HG03442 (cell line): Measurements from ENCODE around the gene VPS9D1.

ENCODE experiments used
- ATAC-seq: cut with Tn5 transposase; IDR thresholded peaks from one replicate; pipeline ENCODE4 v1.9.1; 2021; ENCODE audit warnings: mild to moderate bottlenecking, moderate library complexity; ENCODE audit not compliant: unreplicated experiment

VPS9D1 gene, protein sequence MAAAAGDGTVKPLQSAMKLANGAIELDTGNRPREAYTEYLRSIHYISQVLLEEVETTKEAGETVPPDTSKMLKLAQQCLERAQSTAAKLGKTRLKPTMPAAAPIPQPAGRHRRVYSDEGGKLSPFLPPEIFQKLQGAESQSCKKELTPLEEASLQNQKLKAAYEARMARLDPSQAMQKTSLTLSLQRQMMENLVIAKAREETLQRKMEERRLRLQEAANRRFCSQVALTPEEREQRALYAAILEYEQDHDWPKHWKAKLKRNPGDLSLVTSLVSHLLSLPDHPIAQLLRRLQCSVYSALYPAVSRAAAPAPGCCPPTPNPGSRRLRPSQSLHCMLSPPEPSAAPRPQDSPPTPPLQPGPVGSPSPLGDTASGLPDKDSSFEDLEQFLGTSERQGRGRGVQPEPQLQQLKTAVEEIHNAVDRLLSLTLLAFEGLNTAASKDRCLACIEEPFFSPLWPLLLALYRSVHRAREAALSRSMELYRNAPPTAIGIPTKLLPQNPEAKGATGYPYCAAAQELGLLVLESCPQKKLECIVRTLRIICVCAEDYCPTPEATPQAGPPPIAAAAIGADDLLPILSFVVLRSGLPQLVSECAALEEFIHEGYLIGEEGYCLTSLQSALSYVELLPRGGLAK

DNA sequence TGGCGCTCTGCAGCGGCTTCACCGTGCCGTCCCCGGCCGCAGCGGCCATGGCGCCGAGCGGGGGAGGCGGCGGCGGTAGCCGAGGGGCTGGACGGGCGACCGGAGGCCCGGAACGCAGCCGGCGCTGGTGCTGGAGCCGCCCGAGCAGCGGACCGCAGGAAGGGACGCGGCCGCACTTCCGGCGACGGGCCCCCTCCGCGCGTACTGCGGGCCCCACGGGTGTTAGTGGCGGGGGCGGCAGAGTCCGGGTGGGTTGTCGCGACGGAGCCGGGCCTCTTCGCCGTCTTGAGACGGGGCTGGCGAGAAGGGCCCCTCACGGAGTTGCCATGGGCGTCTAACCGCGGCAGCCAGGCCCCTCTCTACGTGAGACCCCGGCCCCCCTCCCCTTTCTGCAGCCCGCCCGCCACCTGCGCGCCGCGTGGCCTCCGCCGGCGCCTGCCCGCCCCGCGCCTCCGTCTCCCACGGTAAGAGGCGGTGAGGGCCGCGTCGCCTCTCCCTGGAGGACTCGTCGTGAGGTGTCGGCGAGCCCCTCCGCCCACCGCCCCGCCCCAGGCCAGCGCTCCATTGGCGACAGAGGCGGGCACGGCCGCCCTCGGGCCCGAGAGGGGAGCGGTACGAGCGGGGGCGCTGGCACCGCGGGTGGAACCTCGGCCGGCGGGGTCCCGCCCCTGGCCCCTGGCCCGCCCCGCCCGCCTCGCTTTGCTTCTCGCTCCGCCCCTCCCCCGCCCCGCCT lies at the start of gene VPS9D1, which contains the start of gene ZNF276:
VPS9D1 (minus strand) TSS at position 86 of the 733 bp plus-strand sequence; CDS start at position 49, 37 bp downstream.
ZNF276 (plus strand) TSS at position 725 of the 733 bp plus-strand sequence. CDS start 104 bp downstream, outside the sequence.
- peak; percentile 44 for ATAC-seq

DNA sequence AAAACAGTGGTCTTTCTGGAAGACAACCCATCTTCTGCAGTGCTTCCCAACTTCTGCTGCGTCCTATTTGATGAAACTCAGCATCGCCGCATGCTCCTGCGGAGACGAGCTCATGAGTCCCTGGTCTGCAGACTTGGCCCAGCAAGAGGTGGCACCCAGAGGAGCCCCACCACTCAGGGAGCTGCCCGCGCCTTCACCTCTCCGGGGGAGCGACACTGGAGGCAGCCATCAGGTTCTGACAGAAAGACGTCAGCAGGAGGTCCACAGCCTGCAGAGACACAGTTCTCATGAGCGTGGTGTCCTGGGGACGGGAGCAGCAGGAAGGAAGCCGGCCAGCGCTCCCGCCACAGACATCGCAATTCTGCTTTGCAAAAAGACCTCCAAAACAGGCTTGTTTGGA lies 49.7 kb upstream of the VPS9D1 start:
- ATAC-seq: no peak

DNA sequence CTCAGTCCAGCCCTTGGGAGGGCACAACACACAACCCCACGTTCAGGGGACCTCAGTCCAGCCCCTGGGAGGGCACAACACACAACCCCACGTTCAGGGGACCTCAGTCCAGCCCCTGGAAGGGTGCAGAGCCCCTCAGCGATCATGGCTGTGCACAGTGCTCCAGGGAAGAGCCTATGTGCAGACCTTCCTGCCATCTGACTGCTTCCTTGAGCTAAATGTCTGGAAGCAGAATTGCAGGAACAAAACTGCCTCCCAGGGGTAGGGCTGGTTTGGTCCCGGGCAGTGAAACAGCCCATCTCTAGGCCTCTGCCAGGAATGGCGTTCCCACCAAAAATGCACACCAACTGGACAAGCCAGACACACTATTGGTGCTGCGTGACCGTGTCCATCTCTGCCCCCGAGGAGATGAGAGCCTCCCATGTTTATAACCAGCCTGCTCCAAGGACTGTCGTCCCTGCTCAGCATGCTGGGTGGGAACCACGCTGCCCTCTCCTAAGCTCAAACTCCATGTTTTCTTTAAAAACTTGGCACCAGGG lies 44.7 kb upstream of the VPS9D1 start:
- no peak for ATAC-seq

DNA sequence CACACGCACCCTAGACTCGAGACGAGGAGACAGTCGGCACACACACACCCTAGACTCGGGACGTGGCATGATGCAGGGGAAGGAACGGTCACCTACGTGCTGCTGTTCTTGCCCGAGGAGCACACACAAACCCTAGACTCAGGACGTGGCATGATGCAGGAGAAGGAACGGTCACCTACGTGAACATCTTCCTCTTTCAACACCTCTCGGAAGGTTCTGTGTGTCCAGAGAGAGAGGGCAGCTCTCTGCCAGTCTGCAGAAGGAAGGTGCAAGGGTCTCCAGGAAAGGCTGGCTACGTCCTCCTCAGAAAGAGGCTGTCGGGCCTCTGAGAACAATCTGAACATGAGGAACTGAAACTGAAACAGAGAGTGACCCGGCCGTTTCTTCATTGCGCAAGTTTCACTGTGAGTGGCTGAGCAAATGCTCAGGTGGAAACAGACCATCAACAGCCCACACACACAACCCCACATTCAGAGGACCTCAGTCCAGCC lies 44.1 kb upstream of the VPS9D1 start:
- peak; percentile 86 for ATAC-seq

DNA sequence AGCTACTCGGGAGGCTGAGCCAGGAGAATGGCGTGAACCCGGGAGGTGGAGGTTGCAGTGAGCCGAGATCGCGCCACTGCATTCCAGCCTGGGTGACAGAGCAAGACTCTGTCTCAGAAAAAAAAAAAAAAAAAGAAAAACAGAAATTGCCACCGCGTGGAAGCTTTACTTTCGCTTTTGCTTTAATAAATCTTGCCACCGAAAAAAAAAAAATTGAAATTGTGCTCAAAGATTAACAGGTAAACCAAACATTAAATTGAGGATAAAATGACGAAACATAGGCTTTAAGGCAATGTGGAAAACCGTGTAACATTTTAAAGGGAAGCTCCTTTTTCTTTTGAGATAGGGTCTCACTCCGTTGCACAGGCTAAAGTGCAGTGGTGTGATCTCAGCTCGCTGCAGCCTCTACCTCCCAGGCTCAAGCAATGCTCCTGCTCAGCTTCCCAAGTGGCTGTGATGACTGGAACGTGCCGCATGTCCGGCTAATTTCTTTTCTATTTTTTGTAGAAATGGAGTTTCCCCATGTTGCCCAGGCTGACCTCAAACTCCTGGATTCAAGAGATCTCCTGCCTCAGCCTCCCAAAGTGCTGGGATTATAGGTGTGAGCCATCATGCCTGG lies 40.7 kb upstream of the VPS9D1 start:
- no peak for ATAC-seq

DNA sequence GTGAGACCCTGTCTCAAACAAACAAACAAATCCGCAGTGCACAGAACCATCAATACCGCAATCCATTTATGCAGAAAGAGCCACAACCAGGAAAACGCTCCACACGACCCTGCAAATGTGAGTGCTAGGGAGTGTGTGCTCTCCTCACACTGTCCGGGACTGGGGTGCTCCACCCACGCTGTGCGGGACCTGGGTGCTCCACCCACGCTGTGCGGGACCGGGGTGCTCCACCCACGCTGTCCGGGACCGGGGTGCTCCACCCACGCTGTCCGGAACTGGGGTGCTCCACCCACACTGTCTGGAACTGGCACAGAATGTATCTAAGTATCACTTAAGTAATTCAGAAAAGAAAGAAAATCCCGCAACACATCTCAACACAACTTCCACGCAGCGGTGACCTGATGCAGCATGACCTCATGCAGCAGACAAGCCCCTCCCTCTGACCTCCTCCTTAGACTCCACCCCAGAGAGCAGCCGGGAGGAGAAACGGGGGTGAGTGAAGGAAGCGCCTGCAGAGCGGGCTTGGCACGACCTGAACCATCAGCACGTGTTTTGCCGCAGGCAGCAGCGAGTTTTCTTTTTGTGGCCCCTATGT lies 39.1 kb upstream of the VPS9D1 start:
- ATAC-seq: no peak

DNA sequence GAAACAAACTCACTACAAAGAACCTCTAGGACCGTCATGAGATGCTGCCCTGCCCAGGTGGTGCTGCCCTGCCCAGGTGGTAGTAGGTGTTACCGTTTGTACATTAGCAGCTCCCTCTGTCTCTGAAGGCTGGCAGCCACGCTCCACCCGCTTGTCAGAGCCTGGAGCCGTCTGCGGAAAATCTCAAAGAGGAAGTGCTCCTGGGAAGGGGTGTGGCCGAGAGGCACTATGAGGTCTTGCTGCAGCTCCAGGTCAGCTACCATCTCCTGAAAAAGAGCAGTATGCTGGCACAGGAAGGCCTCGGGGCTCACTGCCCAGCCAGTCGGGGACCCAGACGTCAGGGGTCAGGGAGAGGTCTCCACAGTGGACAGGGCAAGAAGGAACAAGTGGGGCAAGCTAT lies 28.9 kb upstream of the VPS9D1 start:
- no peak for ATAC-seq

DNA sequence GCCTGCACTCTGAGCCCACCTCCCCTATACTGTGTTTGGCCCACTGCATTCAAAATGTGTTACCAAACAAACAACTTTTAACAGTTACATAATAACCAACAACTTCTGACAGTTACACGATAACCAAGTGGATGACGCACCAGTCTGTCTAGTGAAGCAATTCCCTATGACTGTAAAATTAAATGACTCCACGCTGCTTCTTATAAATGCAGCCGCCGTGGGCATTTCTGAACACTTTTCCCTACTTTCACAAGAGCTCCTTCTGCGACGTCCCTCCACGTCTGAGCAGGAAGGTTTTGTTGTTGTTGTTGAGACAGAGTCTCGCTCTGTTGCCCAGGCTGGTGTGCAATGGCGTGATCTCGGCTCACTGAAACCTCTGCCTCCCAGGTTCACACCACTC lies 28.2 kb upstream of the VPS9D1 start:
- ATAC-seq: no peak

DNA sequence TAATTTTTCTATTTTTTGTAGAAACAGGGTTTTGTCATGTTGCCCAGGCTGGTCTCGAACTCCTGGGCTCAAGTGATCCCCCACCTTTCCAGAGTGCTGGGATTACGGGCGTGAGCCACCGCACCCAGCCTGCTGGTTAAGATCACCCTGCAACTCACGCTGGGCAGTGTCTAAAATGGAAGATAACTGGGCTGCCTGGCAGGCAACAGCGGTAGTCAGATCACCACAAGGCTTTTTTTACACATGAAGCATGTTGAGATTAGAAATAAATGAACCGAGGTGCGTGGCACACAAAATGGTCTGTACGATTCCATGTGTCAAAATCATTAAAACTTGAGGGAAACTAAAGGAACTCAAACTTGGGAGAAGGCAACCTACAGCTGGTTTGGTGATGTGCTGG lies 27.4 kb upstream of the VPS9D1 start:
- ATAC-seq: no peak

DNA sequence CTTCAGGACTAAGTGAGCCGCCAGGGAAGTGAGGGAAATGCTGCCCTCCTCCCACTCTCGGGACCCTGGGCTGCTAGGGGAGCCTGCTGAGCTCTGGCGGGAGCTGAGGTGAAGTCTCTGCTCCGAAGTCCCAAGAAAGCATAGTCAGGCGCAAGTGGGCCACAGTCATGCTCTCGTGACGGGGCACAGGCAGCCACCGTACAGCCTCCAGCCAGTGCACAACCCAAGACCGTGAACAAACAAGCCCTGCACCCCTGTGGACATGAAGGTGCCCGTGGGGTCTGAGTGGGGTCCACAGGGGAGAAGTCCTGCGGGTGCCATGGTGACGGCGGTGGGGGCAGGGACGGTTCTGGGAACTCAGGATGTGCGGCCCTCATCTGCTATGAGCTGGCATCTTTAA lies 25.3 kb upstream of the VPS9D1 start:
- ATAC-seq: no peak

DNA sequence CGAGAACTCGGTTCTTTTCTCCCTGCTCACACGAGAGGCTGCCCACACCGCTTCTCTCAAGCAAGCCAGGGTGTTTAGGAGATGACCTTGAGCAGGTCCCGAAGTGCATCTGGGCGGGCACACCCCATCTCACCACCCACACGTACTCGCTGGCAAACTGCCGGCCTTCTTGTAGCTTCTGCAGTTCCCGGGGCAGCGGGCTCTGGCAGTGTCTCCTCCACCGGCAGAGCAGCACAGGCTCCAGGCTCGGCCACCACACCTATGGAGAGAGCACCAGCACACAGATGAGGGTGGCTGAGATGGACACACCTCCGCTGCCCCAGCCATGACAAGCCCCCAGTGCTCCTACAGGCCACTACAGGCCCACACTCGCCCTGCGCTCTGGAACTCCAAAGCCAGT lies 24.1 kb upstream of the VPS9D1 start:
- no peak for ATAC-seq

DNA sequence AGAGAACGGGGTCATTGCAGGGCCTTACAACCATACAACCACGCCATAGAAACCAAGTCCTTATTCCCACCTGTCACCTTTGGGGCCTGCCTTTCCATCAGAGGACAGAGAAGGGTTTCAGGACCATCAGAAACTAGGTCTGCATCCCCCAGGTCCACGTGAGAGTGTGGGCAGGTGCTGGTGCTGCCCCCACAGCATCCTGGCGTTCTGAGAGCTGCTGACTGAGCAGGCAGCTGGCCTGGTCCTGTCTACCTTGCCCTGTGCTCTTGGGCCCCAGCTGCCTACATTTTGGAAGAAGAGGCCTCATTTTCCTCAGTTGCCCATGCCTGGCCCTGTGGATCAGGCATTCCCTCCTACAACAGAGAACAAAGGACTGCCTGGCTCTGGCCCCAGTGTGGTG lies 22.2 kb upstream of the VPS9D1 start:
- ATAC-seq: no peak

DNA sequence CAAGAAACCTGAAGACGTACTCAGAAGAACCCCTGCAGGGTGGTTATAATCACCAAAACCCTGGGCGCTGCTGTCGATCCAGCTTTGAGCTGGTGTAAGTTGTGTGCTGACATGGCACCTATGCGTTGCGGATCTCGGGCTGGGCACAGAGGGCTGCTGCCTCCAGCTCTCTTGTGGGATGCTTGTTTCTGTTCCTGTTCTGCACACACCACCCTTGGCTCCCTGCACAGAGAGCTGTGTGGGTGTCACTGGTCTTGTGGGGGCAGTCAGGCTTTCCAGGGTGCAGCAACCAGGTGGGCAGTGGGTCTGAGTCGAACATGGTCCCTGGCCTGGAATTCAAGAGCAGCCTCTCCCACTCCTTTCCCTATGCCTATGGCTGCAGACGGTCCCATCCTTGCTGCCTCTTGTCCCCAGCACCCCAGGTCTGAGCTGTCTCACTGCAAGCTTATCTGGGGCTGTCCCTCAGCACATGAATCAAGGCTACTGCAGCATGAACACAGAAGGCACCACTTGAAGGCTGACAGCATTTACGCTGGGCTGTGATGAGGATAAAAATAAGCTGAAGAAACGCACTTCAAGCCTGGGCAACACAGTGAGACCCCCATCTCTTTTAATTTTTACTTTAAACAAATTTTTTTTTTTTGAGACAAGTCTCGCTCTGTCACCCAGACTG lies 20.8 kb upstream of the VPS9D1 start:
- no peak for ATAC-seq

DNA sequence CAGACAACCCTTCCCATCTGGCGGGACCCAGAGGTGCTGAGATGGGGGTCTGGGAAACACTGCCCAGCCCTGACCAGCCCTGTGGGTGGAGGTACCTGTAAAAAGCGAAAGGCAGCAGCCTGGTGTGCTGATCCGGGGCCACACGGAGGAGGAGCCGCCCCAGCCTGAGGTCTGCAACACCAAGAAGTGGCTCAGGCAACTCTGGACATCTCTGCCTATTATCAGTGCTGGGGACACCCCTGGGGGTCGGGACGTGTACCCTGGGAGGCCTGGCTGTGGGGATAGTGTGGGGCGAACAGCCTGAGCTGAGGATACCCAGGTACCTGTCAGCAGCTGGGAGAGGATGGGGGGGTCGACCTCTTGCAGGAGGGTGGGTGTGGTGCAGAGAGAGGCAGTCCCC lies 18.7 kb upstream of the VPS9D1 start:
- ATAC-seq: no peak

DNA sequence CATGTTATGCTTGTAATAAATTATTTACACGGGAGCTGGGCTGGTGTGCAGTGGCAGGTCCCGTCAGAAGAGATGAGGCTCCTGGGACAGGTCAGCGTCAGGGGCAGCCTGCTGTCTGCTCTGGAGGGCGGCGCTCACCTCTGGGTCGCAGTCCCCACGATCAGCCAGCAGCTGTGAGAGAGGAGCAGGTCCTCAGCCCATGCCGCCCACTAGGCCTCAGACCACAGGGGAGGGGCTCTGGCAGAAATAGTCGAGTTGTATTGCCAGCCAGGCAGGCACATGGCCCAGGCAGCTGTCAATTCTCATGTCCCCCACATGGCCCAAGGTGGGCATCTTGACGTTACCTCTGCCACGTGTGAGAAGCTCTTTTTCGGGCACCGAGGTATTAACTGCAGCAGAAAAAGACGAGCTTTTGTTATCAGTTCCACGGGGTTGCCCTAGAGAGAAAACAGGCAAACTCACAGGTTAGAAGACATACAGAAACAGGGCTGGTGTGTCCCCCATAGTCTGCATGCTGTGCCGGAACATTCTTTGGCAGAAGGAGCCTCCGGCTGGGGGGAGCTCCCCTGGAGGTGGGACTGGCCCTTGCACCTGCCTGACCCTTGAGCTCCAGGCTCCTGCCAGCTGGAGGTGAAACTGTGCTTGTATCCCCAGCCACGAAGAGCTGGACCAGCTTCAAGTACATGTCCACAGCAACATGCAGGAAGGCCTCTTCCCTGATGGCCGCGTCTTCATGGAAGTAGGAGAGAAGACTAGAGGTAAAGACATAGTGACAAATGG lies 18.0 kb upstream of the VPS9D1 start:
- no peak for ATAC-seq

DNA sequence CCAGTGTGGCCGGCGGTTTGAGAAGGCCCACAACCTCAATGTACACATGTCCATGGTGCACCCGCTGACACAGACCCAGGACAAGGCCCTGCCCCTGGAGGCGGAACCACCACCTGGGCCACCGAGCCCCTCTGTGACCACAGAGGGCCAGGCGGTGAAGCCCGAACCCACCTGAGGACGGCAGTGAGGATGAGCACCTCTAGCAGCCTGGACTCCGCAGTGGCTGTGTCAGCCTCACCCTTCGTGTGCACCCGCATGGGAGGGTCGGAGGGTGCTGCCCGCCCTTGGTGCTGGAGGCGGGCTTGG lies 17.3 kb upstream of the VPS9D1 start:
- ATAC-seq: no peak

DNA sequence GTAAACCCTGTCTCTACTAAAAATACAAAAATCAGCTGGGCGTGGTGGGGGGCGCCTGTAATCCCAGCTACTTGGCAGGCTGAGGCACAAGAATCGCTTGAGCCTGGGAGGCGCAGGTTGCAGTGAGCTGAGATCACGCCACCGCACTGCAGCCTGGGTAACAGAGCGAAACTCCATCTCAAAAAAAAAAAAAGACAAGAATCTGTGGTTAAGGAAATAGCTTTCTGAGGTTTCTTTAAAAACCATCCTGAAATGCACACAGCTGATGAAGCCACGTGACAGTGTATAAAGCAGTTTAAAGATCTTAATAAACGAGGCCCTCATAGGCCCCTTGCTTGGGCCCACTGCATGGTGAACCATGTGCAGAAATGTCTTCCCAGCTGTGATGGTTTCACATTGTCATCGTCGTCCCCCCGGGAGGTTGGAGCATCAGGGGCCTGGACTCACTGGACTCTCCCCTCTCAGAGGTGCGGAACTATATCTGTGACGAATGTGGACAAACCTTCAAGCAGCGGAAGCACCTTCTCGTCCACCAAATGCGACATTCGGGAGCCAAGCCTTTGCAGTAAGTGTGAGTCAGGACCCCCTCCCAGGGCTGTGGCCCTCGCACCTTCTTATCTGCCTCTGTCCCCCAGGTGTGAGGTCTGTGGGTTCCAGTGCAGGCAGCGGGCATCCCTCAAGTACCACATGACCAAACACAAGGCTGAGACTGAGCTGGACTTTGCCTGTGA lies 16.8 kb upstream of the VPS9D1 start:
- no peak for ATAC-seq

DNA sequence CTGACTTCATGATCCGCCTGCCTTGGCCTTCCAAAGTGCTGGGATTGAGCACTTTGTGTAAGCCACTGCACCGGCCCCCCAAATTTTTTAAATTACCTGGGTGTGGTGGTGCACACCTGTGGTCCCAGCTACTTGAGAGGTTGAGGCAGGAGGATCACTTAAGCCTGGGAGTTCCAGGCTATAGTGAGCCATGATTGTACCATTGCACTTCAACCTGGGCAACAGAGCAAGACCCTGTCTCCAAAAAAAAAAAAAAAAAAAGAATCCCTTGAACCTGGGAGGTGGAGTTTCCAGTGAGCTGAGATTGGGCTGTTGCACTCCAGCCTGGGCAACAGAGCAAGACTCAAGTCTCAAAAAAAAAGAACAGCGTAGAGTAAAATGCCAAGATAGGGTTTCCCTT lies 15.9 kb upstream of the VPS9D1 start:
- ATAC-seq: no peak

DNA sequence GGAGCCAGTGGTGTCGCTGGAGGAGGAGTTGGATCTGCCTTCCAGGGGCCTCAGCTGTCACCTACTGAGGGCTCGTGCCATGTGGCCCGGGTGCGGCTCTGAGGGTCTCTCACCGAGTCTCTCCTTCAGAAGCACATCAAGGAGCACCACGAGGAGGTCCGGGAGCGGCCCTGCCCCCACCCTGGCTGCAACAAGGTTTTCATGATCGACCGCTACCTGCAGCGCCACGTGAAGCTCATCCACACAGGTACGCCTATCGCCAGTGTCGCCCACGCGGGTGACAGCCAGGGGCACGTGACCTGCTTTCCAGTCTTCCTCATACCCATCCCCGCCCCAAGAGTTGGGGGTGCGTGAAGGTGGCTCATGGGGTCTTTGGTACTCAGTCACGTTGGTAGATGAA lies 13.1 kb upstream of the VPS9D1 start:
- no peak for ATAC-seq
